H1 (cell line): ENCODE results near the gene MC5R. TPM values are rescaled to one million over a fixed set of nuclear protein-coding genes. Genes with fewer than 3 reads are reported as not detected.

Source experiments
- CTCF ChIP-seq, 3 experiments: IDR thresholded peaks; 1 replicate in 2 of 3; 2 replicates in 1 of 3; pipeline versions ENCODE4 v1.5.1 to v1.6.1; 2011; ENCODE audit warnings: low read length in 3 of 3, mild to moderate bottlenecking in 3 of 3, inconsistent platforms in 2 of 3, low read depth in 1 of 3, moderate library complexity in 1 of 3; ENCODE audit not compliant: insufficient read depth in 1 of 3; ENCODE audit errors: control extremely low read depth in 1 of 3
- MAX ChIP-seq: IDR thresholded peaks from 2 replicates; pipeline ENCODE4 v1.6.1; 2012; ENCODE audit warnings: inconsistent platforms
- ZNF274 ChIP-seq: IDR thresholded peaks from 2 replicates; pipeline ENCODE4 v1.7.0; 2012; ENCODE audit warnings: low read length, borderline replicate concordance; ENCODE audit errors: extremely low read depth
- polyA plus RNA-seq, 7 experiments: library from polyadenylated mRNA; depleted of rRNA in 3 of 7; stranded (reverse) in 5 of 7; unstranded in 2 of 7; fragments of >200 nt in 5 of 7; fragments of 200-250 nt in 2 of 7; gene quantifications; 1 replicate in 5 of 7; 2 replicates in 1 of 7; 4 replicates in 1 of 7; pipeline versions ENCODE4 v1.2.1 to v1.2.3, GENCODE V29; 2011 to 2013; ENCODE audit warnings: missing spikeins in 2 of 7, mixed read lengths in 2 of 7
- total RNA-seq: library from RNA; stranded (reverse); fragmentation: NEBNext Ultra II Directional; extraction: Animal tissue kit (Norgen Biotek cat#: 25700); gene quantifications from 2 replicates; pipeline ENCODE4 v1.2.1, GENCODE V29; 2021

The MC5R gene
- total and polyA plus RNA-seq, 2 of the 8 experiments (the other 6 are each of a cell fraction or from before 2014, with no cell fraction given), result 0.37 to 1.4 TPM

GRCh38 chr18:13793819-13794218 is 30.1 kb upstream of the MC5R start (continued):
- TF ChIP-seq CTCF (IDR thresholded peaks at IDR 0.05; ENCODE audit: control extremely low read depth in 1 of 3, insufficient read depth in 1 of 3, low read depth in 1 of 3, low read length in 3 of 3) (peak; percentile 25 to 49 (median 38)), ZNF274 (no peak), MAX (no peak)
